Measurements from ENCODE around the gene TRPM5.
A peak's percentile ranks its signal among the peaks of the same experiment; 100 is the strongest.

The TRPM5 gene

DNA sequence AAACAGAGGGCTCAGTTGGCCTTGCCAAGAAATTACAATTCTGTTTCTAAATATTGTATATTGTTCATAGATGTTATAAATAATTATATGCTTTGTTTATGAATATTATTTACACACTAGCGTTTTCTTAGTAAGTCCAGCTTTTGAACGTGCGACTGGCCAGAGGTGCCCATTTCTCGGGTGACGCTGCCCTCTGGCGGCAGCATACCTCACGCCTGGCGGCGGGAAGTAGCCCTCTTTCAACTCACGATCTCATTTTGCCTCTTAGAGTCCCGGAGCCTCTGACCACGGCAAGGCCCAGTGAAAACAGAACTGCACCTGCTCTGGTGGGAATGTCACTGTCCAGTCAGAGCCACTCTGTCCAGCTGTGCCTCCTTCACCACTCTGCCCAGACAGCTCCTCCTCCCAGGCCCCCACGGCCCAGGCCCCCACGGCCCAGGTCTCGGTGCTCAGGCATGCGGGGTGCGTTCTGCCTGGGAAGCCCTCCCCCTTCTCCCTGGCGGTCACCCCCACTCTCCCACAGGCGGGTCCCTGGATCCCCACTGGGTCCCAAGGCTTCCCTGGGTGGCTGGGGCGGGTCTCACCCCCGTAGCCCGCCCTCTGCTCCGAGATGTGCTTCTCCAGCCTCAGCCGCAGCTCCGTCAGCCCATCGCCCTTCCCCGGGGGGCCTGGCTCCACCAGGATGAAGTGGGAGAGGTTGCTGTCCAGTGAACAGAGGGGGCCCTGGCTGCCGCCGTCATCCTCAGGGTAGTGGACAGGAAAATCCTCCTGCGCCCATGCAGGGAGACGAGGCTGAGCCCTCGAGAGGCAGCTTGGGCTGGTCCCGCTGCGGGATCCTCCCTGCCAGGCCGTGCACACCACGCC is 24.4 kb downstream of the TRPM5 start:
- DNase-seq, result peak; percentile 35 to 75 (median 45)

DNA sequence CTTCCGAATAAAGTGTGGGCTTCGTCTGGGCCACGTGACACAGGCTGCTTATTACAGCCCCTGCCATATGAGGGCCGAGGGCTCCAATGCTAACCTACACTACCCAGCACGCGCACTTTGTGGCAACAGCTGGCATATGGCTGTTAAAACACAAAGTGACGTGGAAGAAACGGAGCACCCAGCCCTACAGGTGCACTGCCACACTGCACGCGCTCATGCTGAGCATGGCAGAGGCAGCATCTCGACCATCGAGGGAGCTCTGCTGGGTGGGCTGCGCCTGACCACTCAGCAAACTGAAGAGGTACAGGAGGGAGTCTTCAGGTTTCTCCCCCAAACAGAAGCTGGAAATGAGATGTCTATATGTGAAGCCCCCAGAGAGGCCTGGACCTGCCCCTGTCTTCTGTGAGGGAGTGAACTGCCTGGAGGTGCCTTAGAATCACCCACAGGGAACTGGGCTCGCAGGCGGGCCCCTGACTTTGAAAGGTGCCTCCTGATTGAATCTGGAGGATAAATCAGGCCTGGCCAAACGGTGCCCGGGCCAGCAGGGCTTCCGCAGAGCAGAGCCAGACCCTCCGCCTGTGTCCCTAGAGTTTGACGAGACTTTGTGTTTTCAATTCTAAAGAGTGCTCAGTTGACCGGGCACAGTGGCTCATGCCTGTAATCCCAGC is 25.5 kb downstream of the TRPM5 start:
- DNase-seq, result no peak

GRCh38 chr11:2417856-2418692 is 26.2 kb downstream of the TRPM5 start:
- no peak for DNase-seq

DNA sequence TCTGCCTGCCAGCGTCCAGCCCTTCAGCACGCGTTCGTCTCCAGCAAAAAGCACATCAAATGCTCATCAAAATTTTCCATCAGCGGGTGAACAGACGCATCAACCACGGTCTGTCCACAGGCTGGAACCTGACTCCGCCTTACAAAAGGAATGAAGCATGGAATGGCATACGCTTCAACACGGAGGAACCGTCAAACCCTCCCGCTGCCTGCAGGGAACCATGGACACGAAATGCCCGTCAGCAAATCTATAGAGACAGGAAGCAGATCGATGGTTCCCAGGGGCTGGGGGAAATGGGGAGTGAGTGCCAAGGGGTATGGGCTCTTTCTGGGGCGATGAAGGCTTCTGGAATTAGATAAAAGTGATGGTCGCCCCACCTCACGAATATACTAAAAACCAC is 27.5 kb downstream of the TRPM5 start:
- no peak for DNase-seq

DNA sequence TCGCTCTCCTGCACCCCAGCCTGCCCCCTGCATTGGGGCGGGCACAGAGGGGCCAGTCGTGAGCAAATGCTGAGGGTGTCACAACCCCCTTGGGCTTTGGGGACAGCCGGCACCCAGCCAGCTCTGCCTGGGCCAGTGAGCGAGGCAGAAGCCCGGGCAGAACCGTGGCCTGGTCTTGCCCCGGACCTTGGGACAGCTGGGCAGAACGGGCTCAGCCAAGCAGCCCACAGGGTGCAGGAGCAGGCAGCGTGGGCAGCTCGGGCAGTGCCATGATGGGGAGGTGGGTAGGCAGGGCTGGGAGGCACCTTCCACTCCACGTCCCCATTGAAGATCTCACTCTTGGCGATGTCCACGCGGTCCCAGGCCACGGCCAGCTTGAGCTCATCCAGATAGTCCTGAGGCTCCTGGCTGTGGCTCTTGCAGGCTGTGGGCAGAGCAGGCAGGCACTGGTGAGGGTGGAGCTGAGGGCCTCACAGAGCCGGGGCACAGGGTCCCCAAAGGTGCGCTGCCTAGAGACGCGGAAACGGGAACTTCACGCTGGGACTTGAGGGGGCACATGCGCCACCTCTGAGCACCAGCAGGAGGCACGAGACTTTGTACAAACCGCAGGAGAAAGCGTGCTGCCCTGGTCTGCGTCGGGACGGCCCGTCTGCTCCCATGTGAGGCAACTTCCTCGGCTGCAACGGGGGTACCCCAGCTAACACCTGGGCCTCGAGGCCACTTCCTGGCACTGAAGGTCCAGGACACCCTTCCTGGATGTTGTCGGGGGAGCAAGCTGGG is 28.5 kb downstream of the TRPM5 start:
- DNase-seq, result no peak

DNA sequence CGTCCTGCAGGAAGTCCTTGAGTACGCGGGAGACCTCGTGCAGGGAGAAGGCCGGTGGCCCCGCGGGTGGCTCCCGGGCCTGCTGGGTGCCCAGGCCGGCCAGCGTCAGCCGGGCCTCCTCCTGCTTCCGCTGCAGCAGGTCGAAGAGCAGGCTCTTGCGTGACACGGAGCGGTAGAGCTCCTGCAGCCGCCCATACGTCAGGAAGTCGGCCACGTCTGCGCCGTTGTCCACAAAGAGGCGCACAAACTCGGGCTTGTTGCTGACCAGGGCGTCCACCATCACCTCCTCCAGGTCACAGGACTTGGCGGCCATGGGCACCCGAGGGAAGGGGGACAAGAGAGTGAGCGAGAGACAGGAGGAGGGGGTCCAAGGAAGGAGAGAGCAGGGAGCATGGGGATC is 29.1 kb downstream of the TRPM5 start:
- DNase-seq, result no peak

GRCh38 chr11:2414616-2415015 is 29.7 kb downstream of the TRPM5 start:
- DNase-seq, result no peak

DNA sequence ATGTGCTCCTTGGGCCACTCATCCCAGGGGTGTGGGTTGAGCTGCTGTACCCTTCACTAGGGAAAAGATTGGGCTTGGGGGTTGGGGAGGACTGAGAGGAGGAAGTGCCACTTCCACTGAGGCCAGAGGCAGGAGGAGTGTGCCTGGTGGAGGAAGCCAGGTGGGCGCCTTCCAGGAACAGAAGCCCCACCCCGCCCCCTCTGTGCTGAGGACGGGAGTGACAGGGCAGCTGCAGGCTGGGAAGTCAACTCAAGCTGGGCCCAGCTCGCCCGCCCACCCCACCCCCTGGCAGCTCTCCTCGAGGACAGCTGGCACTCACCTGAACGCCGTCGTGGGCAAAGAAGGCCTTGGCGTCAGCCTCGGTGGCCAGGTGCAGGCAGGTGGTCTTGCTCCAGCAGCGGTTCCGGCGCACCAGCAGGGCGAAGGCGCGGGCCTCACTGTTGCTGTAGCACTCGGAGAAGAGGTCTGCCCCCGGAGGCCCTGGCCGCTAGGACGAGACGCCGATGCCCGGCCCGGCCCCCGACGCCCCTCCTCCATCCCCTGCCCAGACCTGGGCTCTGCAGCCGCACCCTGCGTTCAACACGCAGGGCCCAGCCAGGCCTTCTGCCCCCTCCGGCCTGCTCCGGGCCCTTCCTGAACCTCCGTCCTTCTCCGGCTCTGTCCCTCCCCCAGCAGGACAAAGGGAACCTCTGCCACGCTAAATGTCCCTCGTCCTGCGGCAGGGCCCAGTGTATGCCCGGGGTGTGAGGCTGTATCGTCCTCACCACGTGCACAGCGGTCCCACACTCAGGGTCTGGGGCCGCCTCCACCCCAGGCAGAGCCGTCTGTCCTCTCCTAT is 30.4 kb downstream of the TRPM5 start:
- DNase-seq, result peak in 2 of 3 experiments; percentile 25 to 55

DNA sequence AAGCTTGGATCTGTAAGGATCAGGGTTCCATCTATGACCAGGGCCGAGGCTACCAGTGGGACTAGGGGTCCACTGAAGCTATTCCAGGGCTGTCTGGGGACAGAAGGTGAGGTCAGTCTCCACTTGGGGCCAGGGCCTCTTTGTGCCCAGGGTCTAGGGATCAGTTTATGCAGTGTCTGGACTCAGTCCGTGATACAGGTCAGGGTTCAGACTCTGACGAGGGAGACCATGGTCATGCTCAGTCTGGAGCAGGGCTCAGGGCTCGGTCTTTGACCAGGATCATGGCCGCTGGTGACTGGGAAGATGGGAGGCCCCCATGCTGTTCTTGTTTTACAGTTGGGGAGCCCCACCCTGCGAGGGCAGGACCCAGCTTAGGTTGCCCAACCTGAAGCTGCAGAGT is 32.0 kb downstream of the TRPM5 start:
- DNase-seq, result no peak

DNA sequence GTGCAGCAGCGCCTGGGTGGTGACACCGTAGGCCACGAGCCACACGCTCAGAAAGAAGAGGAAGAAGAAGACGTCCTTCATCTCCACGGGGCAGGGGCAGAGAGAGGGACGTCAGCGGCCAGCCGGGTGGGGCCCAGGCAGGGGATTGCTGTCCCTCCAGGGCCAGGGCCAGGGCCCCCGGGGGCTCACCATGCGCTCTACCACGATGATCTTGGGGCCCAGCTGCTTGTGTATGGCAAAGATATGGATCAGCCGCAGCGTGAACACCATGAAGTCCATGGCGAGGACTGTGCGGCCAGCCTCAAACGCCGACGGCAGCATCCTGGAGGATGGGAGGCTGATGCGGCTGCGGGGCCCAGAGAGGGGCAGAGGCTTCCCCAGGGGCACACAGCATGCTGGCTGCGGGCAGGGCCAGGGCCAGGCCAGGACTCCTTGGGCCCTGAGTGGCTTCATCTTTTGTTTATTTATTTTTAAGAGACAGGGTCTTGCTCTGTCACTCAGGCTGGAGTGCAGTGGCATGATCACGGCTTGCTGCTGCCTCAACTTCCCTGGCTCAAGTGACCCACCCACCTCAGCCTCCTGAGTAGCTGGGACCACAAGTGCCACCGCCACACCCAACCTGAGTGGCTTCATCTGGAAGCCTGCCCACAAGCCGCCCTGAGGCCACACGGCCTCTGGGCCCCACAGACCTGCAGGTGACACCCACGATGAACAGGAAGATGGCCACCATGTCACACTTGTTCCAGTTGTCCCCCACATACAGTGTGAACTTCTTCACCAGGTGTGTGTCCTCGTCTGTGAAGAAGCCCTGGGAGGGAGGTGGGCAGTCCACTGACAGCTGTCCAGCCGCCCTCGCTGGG is 32.6 kb downstream of the TRPM5 start:
- no peak for DNase-seq

GRCh38 chr11:2410616-2411015 is 33.7 kb downstream of the TRPM5 start:
- no peak for DNase-seq

DNA sequence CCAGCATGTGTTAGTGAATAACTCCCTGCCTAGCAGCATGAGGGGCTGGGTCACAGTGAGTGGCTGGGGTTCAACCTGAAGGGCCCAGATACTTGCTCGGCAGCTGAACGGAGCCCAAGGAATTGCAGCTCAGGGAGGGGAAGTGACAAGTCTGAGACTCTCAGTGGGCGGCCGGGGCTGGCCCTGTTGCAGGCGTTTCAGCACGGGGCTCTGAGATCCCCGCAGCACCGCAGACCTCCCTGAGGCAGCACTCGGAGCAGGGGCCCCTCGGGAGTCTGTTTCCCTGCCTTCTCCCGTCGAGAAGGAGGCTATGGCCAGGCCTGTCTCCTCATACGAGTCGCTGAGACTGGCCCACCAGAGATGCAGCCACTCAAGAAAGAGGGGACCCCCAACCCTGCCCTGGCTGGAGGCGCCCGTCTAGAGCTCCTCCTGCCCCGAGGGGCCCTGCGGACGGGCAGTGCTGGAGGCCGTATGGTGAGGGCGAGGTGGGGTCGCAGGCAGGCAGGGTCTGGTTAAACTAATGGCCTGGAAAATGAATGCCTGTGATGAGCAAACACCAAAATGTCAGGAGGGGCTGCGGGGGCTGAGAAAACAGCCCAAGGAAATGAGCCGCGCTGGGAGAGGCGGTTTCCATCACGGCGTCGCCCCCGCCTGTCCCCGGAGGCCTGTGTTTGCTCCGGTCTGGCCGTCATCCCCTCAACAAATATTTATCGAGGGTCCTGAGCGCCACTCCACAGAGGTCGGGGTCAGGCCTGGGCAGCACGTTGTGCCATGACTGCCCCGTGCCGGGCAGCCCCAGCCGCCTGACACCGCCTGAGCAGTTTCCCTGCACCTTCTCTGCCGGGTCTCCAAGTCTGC is 34.5 kb downstream of the TRPM5 start:
- peak in 1 of 3 experiments; percentile 40 for DNase-seq

DNA sequence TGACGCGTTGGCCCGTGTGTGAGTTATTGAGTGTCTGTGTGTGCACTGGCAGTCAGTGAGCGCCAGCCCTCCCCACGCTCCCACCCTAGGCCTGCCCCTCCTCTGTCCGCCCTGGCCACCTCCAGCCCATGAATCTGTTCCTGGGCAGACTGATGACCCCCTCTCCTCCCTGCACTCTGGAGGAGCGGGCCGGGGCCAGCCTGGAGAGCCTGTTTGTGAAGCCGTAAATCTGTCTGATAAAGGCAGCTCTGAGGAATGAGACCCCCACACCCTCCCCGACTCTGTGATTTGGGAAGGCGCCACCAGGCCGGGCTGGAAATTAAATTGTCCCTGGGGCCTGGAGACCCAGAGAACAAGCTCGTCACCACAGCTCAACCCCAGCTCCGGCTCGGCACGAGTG is 35.2 kb downstream of the TRPM5 start:
- DNase-seq, result peak in 1 of 3 experiments; percentile 40

DNA sequence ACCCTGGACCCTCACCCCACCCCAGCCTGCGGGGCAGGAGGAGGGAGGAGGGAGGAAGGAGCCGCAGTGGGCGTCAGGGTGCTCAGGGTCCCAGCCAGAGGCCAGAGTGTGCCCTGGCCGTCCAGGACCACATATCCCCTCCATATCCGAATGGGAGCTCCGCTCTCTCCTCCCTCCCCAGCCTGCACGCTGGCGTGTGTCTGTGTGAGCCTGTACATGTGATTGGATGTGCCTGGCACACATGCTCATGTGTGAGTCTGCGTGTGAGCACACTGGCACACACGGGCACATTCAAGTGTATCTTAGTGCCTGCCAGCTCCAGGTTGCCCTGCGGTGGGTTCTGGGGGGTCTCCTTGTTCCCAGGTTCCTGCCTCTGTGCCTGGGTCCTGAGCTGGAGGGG is 35.6 kb downstream of the TRPM5 start:
- DNase-seq, result no peak

DNA sequence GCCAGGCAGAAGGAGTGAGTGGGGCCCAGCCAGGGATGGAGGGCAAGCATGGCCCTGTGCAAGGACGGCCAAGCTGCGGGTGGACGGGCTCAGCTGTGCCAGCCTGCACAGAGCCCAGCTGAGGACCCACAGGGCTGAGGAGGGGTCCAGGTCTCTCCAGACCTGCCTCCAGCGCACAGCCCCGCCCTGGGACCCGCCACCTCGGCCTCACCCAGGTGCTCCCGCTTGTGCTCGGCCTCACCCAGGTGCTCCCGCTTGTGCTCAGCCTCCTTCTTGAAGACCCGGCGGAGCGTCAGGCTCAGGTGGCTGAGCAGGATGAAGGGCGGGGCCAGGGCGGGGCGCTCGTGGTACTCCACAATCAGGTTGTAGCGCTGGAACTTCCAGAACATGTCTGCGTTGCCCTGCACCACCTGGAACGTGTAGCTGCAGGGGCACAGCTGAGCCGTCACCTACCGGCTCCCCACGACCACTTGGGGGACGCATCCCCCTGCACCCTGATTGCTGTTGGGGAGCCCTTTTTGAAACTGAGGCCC is 37.4 kb downstream of the TRPM5 start:
- DNase-seq, result no peak

DNA sequence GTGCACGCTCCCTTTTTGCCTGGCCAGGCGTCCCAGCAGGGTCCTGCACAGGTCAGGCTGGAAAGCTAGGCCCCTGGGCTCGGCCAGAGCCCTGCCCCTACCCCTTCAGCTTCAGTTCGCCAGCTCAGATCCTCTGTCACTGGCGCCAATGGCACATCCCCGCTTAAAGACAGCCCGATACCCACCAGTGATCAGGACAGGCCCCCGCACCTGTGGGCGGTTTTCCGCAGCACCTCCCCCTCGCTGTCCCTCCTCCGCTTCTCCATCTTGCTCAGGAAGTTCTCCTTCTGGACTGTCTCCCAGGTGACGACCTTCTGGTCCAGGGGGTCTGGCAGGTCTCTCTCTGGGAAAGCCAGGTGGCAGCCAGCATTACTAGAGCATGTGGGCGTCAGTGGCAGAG is 37.9 kb downstream of the TRPM5 start:
- DNase-seq, result no peak

- no peak for DNase-seq
Measured at GRCh38 chr11:2404735-2405196, 39.5 kb downstream of the TRPM5 start.

GRCh38 chr11:2402890-2403645 is 41.2 kb downstream of the TRPM5 start:
- DNase-seq, result no peak

- DNase-seq, result no peak
Measured at GRCh38 chr11:2402106-2402505, 42.2 kb downstream of the TRPM5 start.
